Body of pancreas (tissue), 4 donors: Measurements from ENCODE around the gene KLHDC10.

Experiments used
- CTCF ChIP-seq, 7 experiments: fragments of 450-650 bp in 4 of 7; fragments of 200-600 bp in 3 of 7; sonication (generic) in 3 of 7; IDR thresholded peaks; one replicate each; pipeline ENCODE4 v1.5.1; 2016 to 2019; ENCODE audit warnings: antibody characterized with exemption in 7 of 7
- POLR2A ChIP-seq, 3 donors: fragments of 450-650 bp; IDR thresholded peaks; one replicate each; pipeline ENCODE4 v1.6.1; 2016; ENCODE audit warnings: antibody characterized with exemption in 3 of 3, mild to moderate bottlenecking in 2 of 3

- no peak for TF ChIP-seq CTCF (IDR thresholded peaks at IDR 0.05)
- TF ChIP-seq POLR2A (IDR thresholded peaks at IDR 0.05) = no peak
These were observed 57.1 kb downstream of the KLHDC10 start for GRCh38 chr7:130127404-130127803.
